C4-2B (cell line): Measurements from ENCODE around the gene GDF11.

Source experiments
- CTCF ChIP-seq: fragments of 450-650 bp; conservative IDR thresholded peaks from 2 replicates; pipeline ENCODE4 v1.5.1; 2017; ENCODE audit warnings: mild to moderate bottlenecking
- ZFX ChIP-seq: fragments of 450-650 bp; IDR thresholded peaks from 2 replicates; pipeline ENCODE4 v1.6.1; 2017

DNA sequence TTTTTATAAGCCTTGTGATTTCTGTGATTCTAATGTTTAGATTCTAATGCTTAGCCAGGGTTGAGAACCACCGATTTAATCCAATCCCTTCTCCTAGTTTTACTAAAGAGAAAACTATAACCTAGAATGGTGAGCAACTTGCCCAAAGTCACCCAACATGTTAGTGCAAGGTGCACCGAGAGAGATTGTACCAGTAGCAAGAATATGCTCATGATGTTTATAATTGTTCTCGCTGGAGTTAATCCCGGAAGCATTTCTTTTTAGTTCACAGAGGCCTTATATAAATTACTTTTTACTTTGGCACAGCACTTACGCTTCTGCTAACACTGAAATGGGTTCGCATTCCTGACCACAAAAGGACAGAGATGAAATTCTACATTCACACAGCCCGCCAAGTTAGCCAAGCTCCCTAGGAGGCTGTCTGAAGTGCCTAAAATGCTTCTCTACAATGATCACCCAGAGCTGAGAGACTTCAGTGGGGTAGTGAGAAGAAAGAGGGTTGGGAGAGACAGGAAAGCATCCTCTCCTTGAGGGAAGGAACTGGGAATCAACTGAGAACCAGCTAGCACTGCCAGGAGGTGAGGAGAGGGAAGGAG is 27.7 kb upstream of the GDF11 start:
- TF ChIP-seq CTCF (no peak), ZFX (no peak)
